ENCODE results near the gene DENND4A.

DNA sequence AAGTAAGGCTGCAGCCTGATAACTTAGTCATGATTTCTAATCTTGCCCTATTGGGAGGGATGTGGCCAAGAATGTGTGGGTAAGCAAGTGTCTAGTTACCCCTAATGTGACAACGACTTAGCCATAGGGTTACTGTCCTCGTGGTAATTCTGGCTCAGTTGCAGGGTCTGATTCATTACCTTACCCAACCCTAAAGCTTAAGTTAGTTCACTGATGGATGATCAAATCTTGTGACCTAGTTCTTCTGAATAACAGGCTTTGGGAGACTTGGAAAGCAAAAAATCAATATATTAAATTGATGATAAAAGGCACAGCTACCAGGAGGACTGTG lies 179.5 kb downstream of the DENND4A start:
- TF ChIP-seq EP300 (IDR thresholded peaks at IDR 0.05; ENCODE audit: low read depth) = no peak
- TF ChIP-seq, protein P1, sequence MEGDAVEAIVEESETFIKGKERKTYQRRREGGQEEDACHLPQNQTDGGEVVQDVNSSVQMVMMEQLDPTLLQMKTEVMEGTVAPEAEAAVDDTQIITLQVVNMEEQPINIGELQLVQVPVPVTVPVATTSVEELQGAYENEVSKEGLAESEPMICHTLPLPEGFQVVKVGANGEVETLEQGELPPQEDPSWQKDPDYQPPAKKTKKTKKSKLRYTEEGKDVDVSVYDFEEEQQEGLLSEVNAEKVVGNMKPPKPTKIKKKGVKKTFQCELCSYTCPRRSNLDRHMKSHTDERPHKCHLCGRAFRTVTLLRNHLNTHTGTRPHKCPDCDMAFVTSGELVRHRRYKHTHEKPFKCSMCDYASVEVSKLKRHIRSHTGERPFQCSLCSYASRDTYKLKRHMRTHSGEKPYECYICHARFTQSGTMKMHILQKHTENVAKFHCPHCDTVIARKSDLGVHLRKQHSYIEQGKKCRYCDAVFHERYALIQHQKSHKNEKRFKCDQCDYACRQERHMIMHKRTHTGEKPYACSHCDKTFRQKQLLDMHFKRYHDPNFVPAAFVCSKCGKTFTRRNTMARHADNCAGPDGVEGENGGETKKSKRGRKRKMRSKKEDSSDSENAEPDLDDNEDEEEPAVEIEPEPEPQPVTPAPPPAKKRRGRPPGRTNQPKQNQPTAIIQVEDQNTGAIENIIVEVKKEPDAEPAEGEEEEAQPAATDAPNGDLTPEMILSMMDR (IDR thresholded peaks at IDR 0.05) = no peak
- TF ChIP-seq POLR2A (IDR thresholded peaks at IDR 0.05) = no peak

Data from transverse colon (tissue), 3 donors.